Thymus (tissue), 11 donors: ENCODE measurements around the gene GFRA1. TPM values are rescaled to one million over a fixed set of nuclear protein-coding genes. Genes with fewer than 3 reads are reported as not detected.

Experiments used
- DNase-seq, 9 donors: peaks; one replicate each; pipeline ENCODE4 v3.0.0-alpha.2; 2013; ENCODE audit warnings: low spot score in 9 of 9, low read depth in 6 of 9, missing footprints in 1 of 9
- H3K27ac ChIP-seq, 2 donors: one replicate each; pipeline ENCODE4 v1.5.1; 2013; ENCODE audit warnings: control low read depth in 1 of 2, low read depth in 1 of 2, low read length in 1 of 2, mild to moderate bottlenecking in 1 of 2, moderate library complexity in 1 of 2
- H3K27me3 ChIP-seq, 2 donors: one replicate each; pipeline ENCODE4 v1.5.1; 2013; ENCODE audit warnings: low read length in 1 of 2; ENCODE audit not compliant: control insufficient read depth in 2 of 2, insufficient read depth in 1 of 2
- H3K36me3 ChIP-seq, 2 donors: one replicate each; pipeline ENCODE4 v1.5.1; 2013; ENCODE audit warnings: low read length in 1 of 2, mild to moderate bottlenecking in 1 of 2, moderate library complexity in 1 of 2; ENCODE audit not compliant: control insufficient read depth in 2 of 2, insufficient read depth in 2 of 2
- H3K4me1 ChIP-seq, 2 donors: one replicate each; pipeline ENCODE4 v1.5.1; 2013; ENCODE audit warnings: low read length in 2 of 2; ENCODE audit not compliant: control insufficient read depth in 2 of 2, insufficient read depth in 2 of 2
- H3K4me3 ChIP-seq, 2 donors: one replicate each; pipeline ENCODE4 v1.5.1; 2013; ENCODE audit warnings: low read length in 2 of 2, control low read depth in 1 of 2, mild to moderate bottlenecking in 1 of 2
- H3K9me3 ChIP-seq, 2 donors: one replicate each; pipeline ENCODE4 v1.5.1; 2013; ENCODE audit warnings: low read length in 1 of 2, mild to moderate bottlenecking in 1 of 2; ENCODE audit not compliant: control insufficient read depth in 2 of 2, insufficient read depth in 1 of 2
- WGBS: extraction: QIAGEN DNeasy Blood & Tissue Kit; methylation state at CpG from one replicate; pipeline ENCODE4 v1.1.7; 2013; 5-methylcytosine and 5-hydroxymethylcytosine counted together
- polyA plus RNA-seq: library from polyadenylated mRNA; stranded (reverse); fragments of 200-250 nt; gene quantifications from one replicate; pipeline ENCODE4 v1.2.3, GENCODE V29; 2013
- total RNA-seq: library from RNA; stranded (reverse); fragments of 120-200 nt; gene quantifications from one replicate; pipeline ENCODE4 v1.2.4, GENCODE V29; 2013
- donor health status: healthy.

GFRA1 gene
- total and polyA plus RNA-seq, 2 donors, result 1.6 to 5.0 TPM

- H3K4me3 ChIP-seq, result no peak overlapping the region
- no peaks in the 10 kb centered on the region for H3K27me3 ChIP-seq
- no peak for DNase-seq
- peaks cover 0 to 3% of the 10 kb centered on the region in 2 donors for H3K9me3 ChIP-seq
- H3K27ac ChIP-seq, result no peak overlapping the region
- 72% methylated on average over 12 of the region's 12 CpGs for WGBS
- H3K4me1 ChIP-seq, result no peaks in the 10 kb centered on the region
- no peaks in the 10 kb centered on the region for H3K36me3 ChIP-seq
Observed at GRCh38 chr10:116197946-116198675, 74.9 kb downstream of the GFRA1 start.

GRCh38 chr10:116195583-116195982 is 77.4 kb downstream of the GFRA1 start:
- peaks cover 0 to 3% of the 10 kb centered on the region in 2 donors for H3K9me3 ChIP-seq
- no peaks in the 10 kb centered on the region for H3K4me1 ChIP-seq
- H3K27me3 ChIP-seq, result no peaks in the 10 kb centered on the region
- no peak overlapping the region for H3K4me3 ChIP-seq
- no peak for DNase-seq
- WGBS, result 98% methylated on average over 4 of the region's 4 CpGs
- no peaks in the 10 kb centered on the region for H3K36me3 ChIP-seq
- H3K27ac ChIP-seq, result no peak overlapping the region

GRCh38 chr10:116195039-116195438 is 78.0 kb downstream of the GFRA1 start:
- Histone ChIP-seq H3K4me1 (no peaks in the 10 kb centered on the region), H3K27me3 (no peaks in the 10 kb centered on the region), H3K27ac (no peak overlapping the region), H3K9me3 (peaks cover 0 to 3% of the 10 kb centered on the region in 2 donors), H3K4me3 (no peak overlapping the region), H3K36me3 (no peaks in the 10 kb centered on the region)
- DNase-seq, result no peak
- 68% methylated on average over 2 of the region's 2 CpGs for WGBS

- Histone ChIP-seq H3K36me3 (no peaks in the 10 kb centered on the region), H3K27me3 (no peaks in the 10 kb centered on the region), H3K27ac (no peak overlapping the region), H3K9me3 (peaks cover 0 to 3% of the 10 kb centered on the region in 2 donors), H3K4me1 (no peaks in the 10 kb centered on the region), H3K4me3 (no peak overlapping the region)
- no peak for DNase-seq
- WGBS, result 100% methylated on average over 1 of the region's 1 CpG
Observed at GRCh38 chr10:116194061-116194460, 78.9 kb downstream of the GFRA1 start.

GRCh38 chr10:116190883-116191282 is 82.1 kb downstream of the GFRA1 start:
- H3K27ac ChIP-seq, result no peak overlapping the region
- no peak overlapping the region for H3K4me3 ChIP-seq
- no peaks in the 10 kb centered on the region for H3K36me3 ChIP-seq
- H3K27me3 ChIP-seq, result no peaks in the 10 kb centered on the region
- no peaks in the 10 kb centered on the region for H3K4me1 ChIP-seq
- DNase-seq, result no peak
- WGBS, result 94% methylated on average over 2 of the region's 2 CpGs
- H3K9me3 ChIP-seq, result peaks cover 0 to 3% of the 10 kb centered on the region in 2 donors

DNA sequence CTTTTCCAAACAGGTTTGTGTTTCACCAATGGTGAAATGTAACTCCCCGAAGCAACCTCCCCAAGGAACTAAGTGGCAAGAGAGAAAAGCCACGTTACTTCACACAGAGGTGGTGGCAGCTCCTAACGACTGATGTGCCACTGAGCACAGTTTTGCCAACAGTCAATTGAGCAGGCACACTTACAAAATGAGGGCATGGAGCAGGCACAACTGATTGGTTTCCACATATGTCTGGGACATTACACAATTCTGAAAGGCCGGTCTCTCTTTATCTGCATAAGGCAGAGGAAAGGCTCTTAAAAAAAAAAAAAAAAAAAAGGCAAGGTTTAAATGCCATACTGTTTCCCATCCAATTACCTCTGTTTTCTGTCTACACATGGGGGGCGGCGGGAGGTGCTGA is 86.7 kb downstream of the GFRA1 start:
- 95% methylated on average over 6 of the region's 6 CpGs for WGBS
- Histone ChIP-seq H3K9me3 (no peaks in the 10 kb centered on the region), H3K4me3 (no peak overlapping the region), H3K36me3 (no peaks in the 10 kb centered on the region), H3K27me3 (no peaks in the 10 kb centered on the region), H3K4me1 (no peaks in the 10 kb centered on the region), H3K27ac (no peak overlapping the region)
- no peak for DNase-seq

GRCh38 chr10:116185199-116185867 is 87.7 kb downstream of the GFRA1 start:
- no peak overlapping the region for H3K27ac ChIP-seq
- no peak for DNase-seq
- no peak overlapping the region for H3K4me3 ChIP-seq
- no peaks in the 10 kb centered on the region for H3K9me3 ChIP-seq
- H3K36me3 ChIP-seq, result no peaks in the 10 kb centered on the region
- H3K27me3 ChIP-seq, result no peaks in the 10 kb centered on the region
- H3K4me1 ChIP-seq, result no peaks in the 10 kb centered on the region
- WGBS, result 77% methylated on average over 7 of the region's 7 CpGs

DNA sequence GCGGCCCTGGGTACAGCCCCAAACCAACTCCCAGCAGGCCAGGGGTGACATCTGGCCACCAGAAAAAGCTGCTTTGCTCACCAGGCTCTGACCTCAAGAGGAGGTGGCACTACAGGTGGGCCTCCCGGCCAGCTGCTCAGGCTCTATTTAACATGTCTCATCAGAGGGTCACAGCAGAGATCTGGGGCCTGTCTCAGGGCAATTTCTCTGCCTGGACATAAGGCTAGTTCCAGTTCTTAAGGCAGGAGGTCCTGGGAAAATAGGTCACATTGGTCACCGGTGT is 88.6 kb downstream of the GFRA1 start:
- 87% methylated on average over 3 of the region's 3 CpGs for WGBS
- H3K9me3 ChIP-seq, result no peaks in the 10 kb centered on the region
- H3K27me3 ChIP-seq, result no peaks in the 10 kb centered on the region
- no peak for DNase-seq
- no peak overlapping the region for H3K4me3 ChIP-seq
- H3K4me1 ChIP-seq, result no peaks in the 10 kb centered on the region
- H3K36me3 ChIP-seq, result no peaks in the 10 kb centered on the region
- no peak overlapping the region for H3K27ac ChIP-seq

GRCh38 chr10:116183733-116184511 is 89.1 kb downstream of the GFRA1 start:
- 73% methylated on average over 5 of the region's 5 CpGs for WGBS
- H3K4me3 ChIP-seq, result no peak overlapping the region
- no peaks in the 10 kb centered on the region for H3K27me3 ChIP-seq
- no peak overlapping the region for H3K27ac ChIP-seq
- no peaks in the 10 kb centered on the region for H3K4me1 ChIP-seq
- DNase-seq, result no peak
- H3K36me3 ChIP-seq, result no peaks in the 10 kb centered on the region
- no peaks in the 10 kb centered on the region for H3K9me3 ChIP-seq
